ENCODE measurements around the gene AGTRAP.

- no peak for TF ChIP-seq POLR2AphosphoS5 (IDR thresholded peaks at IDR 0.05; ENCODE audit: borderline replicate concordance, low read depth, low read length)
- TF ChIP-seq EZH2 (IDR thresholded peaks at IDR 0.05), result no peak
- TF ChIP-seq FOXP2 (optimal IDR thresholded peaks at IDR 0.05; ENCODE audit: control extremely low read depth, extremely low read length, insufficient read depth), result no peak
Observed at GRCh38 chr1:11769274-11769673, 33.3 kb downstream of the AGTRAP start.
